Sigmoid colon (tissue), 4 donors: ENCODE measurements around the gene HHIPL1.

Experiments
- CTCF ChIP-seq, 4 experiments: fragments of 450-650 bp in 3 of 4; fragments of 200-600 bp in 1 of 4; IDR thresholded peaks; one replicate each; pipeline ENCODE4 v1.5.1; 2016 to 2019; ENCODE audit warnings: antibody characterized with exemption in 4 of 4, mild to moderate bottlenecking in 3 of 4, moderate library complexity in 2 of 4
- POLR2AphosphoS5 ChIP-seq, 4 donors: sonication (generic); formaldehyde crosslinking; IDR thresholded peaks; one replicate each; pipeline ENCODE4 v1.6.1; 2017; ENCODE audit warnings: antibody characterized with exemption in 4 of 4

GRCh38 chr14:99597911-99598600, 46.9 kb upstream of the HHIPL1 start:
- no peak for TF ChIP-seq CTCF (IDR thresholded peaks at IDR 0.05)
- TF ChIP-seq POLR2AphosphoS5 (IDR thresholded peaks at IDR 0.05) = no peak
